ENCODE data around the gene CAVIN4.

GRCh38 chr9:100589582-100589981, 11.7 kb downstream of the CAVIN4 start:
- TF ChIP-seq CTCF (IDR thresholded peaks at IDR 0.05; ENCODE audit: poor library complexity, severe bottlenecking) (no peak), MXI1 (conservative IDR thresholded peaks at IDR 0.05; ENCODE audit: poor library complexity, severe bottlenecking) (no peak), RAD21 (conservative IDR thresholded peaks at IDR 0.05) (no peak), EZH2 (IDR thresholded peaks at IDR 0.05; ENCODE audit: borderline replicate concordance, insufficient read depth, low read length, poor library complexity, severe bottlenecking) (no peak), EP300 (conservative IDR thresholded peaks at IDR 0.05; ENCODE audit: poor library complexity, severe bottlenecking) (no peak), POLR2AphosphoS5 (IDR thresholded peaks at IDR 0.05) (no peak), SMC3 (conservative IDR thresholded peaks at IDR 0.05; ENCODE audit: poor library complexity) (no peak), REST (IDR thresholded peaks at IDR 0.05; ENCODE audit: borderline replicate concordance) (no peak)

All from neural cell (in vitro differentiated cells).